HCT116 (cell line): ENCODE measurements around the gene CIC. TPM values are rescaled to one million over a fixed set of nuclear protein-coding genes. Genes with fewer than 3 reads are reported as not detected.

Experiments
- ATAC-seq: fragments of 200-7000 bp; cut with Tn5 transposase; 2 replicates; pipeline ENCODE4 v1.9.1; 2020; ENCODE audit warnings: mild to moderate bottlenecking, moderate library complexity
- BruUV-seq: library from RNA; stranded (reverse); fragments of 400-500 nt; replicated peaks from 2 replicates; lab custom pipeline; 2021; lab: Mats Ljungman, UMichigan
- CTCF ChIA-PET: fragments of 300-600 bp; sonication (Branson Sonifier 250); formaldehyde crosslinking; loops from one replicate; lab custom pipeline; 2021; ENCODE audit warnings: antibody characterized with exemption; lab: Charles Lee
- POLR2A ChIA-PET: fragments of 300-600, 350-600 bp; sonication (Branson Sonifier 250); formaldehyde crosslinking; loops from one replicate; lab custom pipeline; 2021; ENCODE audit warnings: antibody characterized with exemption; lab: Charles Lee
- RAD21 ChIA-PET, 2 experiments: fragments of 300-600 bp; sonication (Branson Sonifier 250); formaldehyde crosslinking; loops; one replicate each; lab custom pipeline; 2023; ENCODE audit warnings: low total read pairs in 2 of 2; ENCODE audit not compliant: uncharacterized antibody in 2 of 2, unreplicated experiment in 2 of 2, low non-redundant PET in 1 of 2; lab: Charles Lee
- DNase-seq: peaks from one replicate; pipeline ENCODE4 v3.0.0-alpha.2; 2010; ENCODE audit warnings: low read depth, low spot score
- H2AFZ ChIP-seq: fragments of 200-600 bp; shearing (Covaris generic), sonication (generic); 2 replicates; pipeline ENCODE4 v1.6.1; 2017; ENCODE audit warnings: low read depth, mixed run types, mixed read lengths, antibody characterized with exemption, low read length; ENCODE audit not compliant: poor library complexity, severe bottlenecking
- H3K27ac ChIP-seq: 2 replicates; pipeline ENCODE4 v1.5.1; 2012; ENCODE audit warnings: low read depth, low read length
- H3K27me3 ChIP-seq: fragments of 200-600 bp; sonication (generic); 2 replicates; pipeline ENCODE4 v1.6.1; 2016; ENCODE audit warnings: mixed run types, low read length, mixed read lengths; ENCODE audit not compliant: insufficient read depth
- H3K36me3 ChIP-seq, 2 experiments: fragments of 200-500 bp in 1 of 2; fragments of 200-600 bp in 1 of 2; sonication (Bioruptor generic) in 1 of 2; sonication (generic) in 1 of 2; 2 replicates each; pipeline versions ENCODE4 v1.5.1 to v1.6.1; 2014 to 2016; ENCODE audit warnings: low read length in 2 of 2, inconsistent platforms in 1 of 2, mixed read lengths in 1 of 2, mixed run types in 1 of 2; ENCODE audit not compliant: insufficient read depth in 2 of 2, control insufficient read depth in 1 of 2
- H3K4me1 ChIP-seq, 2 experiments: fragments of 200-600 bp in 1 of 2; sonication (generic) in 1 of 2; 2 replicates each; pipeline versions ENCODE4 v1.5.1 to v1.6.1; 2012 to 2017; ENCODE audit warnings: low read length in 2 of 2, inconsistent platforms in 1 of 2, mild to moderate bottlenecking in 1 of 2, mixed read lengths in 1 of 2, mixed run types in 1 of 2, moderate library complexity in 1 of 2; ENCODE audit not compliant: insufficient read depth in 2 of 2, control insufficient read depth in 1 of 2
- H3K4me2 ChIP-seq: fragments of 200-600 bp; sonication (generic); 2 replicates; pipeline ENCODE4 v1.6.1; 2017; ENCODE audit warnings: mixed run types, low read length, mixed read lengths
- H3K4me3 ChIP-seq, 2 experiments: fragments of 200-600 bp in 1 of 2; sonication (generic) in 1 of 2; replicated peaks in 1 of 2; 2 replicates each; pipeline ENCODE4 v1.5.1; 2011 to 2016; ENCODE audit warnings: low read length in 2 of 2, control low read depth in 1 of 2, low read depth in 1 of 2, mild to moderate bottlenecking in 1 of 2, mixed read lengths in 1 of 2, mixed run types in 1 of 2
- H3K79me2 ChIP-seq: fragments of 200-600 bp; sonication (generic); 2 replicates; pipeline ENCODE4 v1.6.1; 2017; ENCODE audit warnings: mild to moderate bottlenecking, mixed run types, low read length, moderate library complexity, mixed read lengths; ENCODE audit not compliant: insufficient read depth
- H3K9ac ChIP-seq: fragments of 200-600 bp; sonication (generic); 2 replicates; pipeline ENCODE4 v1.6.1; 2016; ENCODE audit warnings: low read length, mixed read lengths
- H3K9me2 ChIP-seq: fragments of 200-600 bp; sonication (generic), shearing (Covaris generic); 2 replicates; pipeline ENCODE4 v1.6.1; 2017; ENCODE audit warnings: mixed run types, mild to moderate bottlenecking, moderate library complexity; ENCODE audit not compliant: insufficient read depth
- H3K9me3 ChIP-seq, 2 experiments: fragments of 200-500 bp in 1 of 2; fragments of 200-600 bp in 1 of 2; sonication (Bioruptor generic) in 1 of 2; sonication (generic) in 1 of 2; 2 replicates each; pipeline ENCODE4 v1.6.1; 2014 to 2017; ENCODE audit warnings: low read length in 2 of 2, mixed read lengths in 2 of 2, inconsistent platforms in 1 of 2, low read depth in 1 of 2, mild to moderate bottlenecking in 1 of 2, mixed run types in 1 of 2, moderate library complexity in 1 of 2; ENCODE audit not compliant: control insufficient read depth in 1 of 2, insufficient read depth in 1 of 2
- H4K20me1 ChIP-seq: fragments of 200-600 bp; sonication (generic), shearing (Covaris generic); 2 replicates; pipeline ENCODE4 v1.6.1; 2017; ENCODE audit warnings: mixed run types, mild to moderate bottlenecking, moderate library complexity; ENCODE audit not compliant: insufficient read depth
- CEBPB ChIP-seq: IDR thresholded peaks from 2 replicates; pipeline ENCODE4 v1.6.1; 2012; ENCODE audit warnings: low read depth
- ELF1 ChIP-seq: IDR thresholded peaks from 2 replicates; pipeline ENCODE4 v1.6.1; 2012; ENCODE audit warnings: low read depth, borderline replicate concordance
- EZH2phosphoT487 ChIP-seq: fragments of 200-600 bp; IDR thresholded peaks from 2 replicates; pipeline ENCODE4 v1.6.1; 2018; ENCODE audit warnings: antibody characterized with exemption, borderline replicate concordance
- JUND ChIP-seq: IDR thresholded peaks from 2 replicates; pipeline ENCODE4 v1.6.1; 2012
- POLR2A ChIP-seq: IDR thresholded peaks from 2 replicates; pipeline ENCODE4 v1.7.0; 2011; ENCODE audit warnings: borderline replicate concordance; ENCODE audit not compliant: insufficient read depth, insufficient read length; ENCODE audit errors: extremely low read depth
- POLR2AphosphoS5 ChIP-seq: IDR thresholded peaks from 2 replicates; pipeline ENCODE4 v1.6.1; 2011; ENCODE audit warnings: mild to moderate bottlenecking, low read depth, low read length, moderate library complexity
- SIN3A ChIP-seq: IDR thresholded peaks from 2 replicates; pipeline ENCODE4 v1.6.1; 2012; ENCODE audit warnings: low read depth
- SRF ChIP-seq: IDR thresholded peaks from 2 replicates; pipeline ENCODE4 v1.6.1; 2012; ENCODE audit warnings: low read depth
- TCF7L2 ChIP-seq: IDR thresholded peaks from 2 replicates; pipeline ENCODE4 v1.7.0; 2011; ENCODE audit warnings: borderline replicate concordance, inconsistent platforms; ENCODE audit not compliant: insufficient read depth, insufficient read length; ENCODE audit errors: extremely low read depth
- ZFX ChIP-seq: fragments of 450-650 bp; IDR thresholded peaks from 2 replicates; pipeline ENCODE4 v1.6.1; 2017
- ZNF274 ChIP-seq: fragments of 200-500 bp; sonication (Bioruptor generic); IDR thresholded peaks from 2 replicates; pipeline ENCODE4 v1.6.1; 2014; ENCODE audit warnings: mild to moderate bottlenecking, low read depth, low read length, inconsistent platforms
- intact Hi-C: fragments of 100-400 bp; cut with micrococcal nuclease; formaldehyde crosslinking; loops from 2 replicates; pipeline ENCODE4 v1.10.0; 2022
- total RNA-seq: library from RNA; stranded (reverse); gene quantifications from one replicate; pipeline ENCODE4 v1.2.1, GENCODE V29; 2021; ENCODE audit not compliant: unreplicated experiment
- TF ChIP-seq, protein P1 (sequence below): IDR thresholded peaks from 2 replicates; pipeline ENCODE4 v1.6.1; 2012; ENCODE audit warnings: low read depth
- TF ChIP-seq, protein P2 (sequence below): IDR thresholded peaks from 2 replicates; pipeline ENCODE4 v1.6.1; 2011; ENCODE audit warnings: mild to moderate bottlenecking, low read length, moderate library complexity; ENCODE audit not compliant: insufficient replicate concordance; ENCODE audit errors: extremely low read depth

The CIC gene
- total RNA-seq, 1 experiment from 2014 or later = 52.0 TPM

DNA sequence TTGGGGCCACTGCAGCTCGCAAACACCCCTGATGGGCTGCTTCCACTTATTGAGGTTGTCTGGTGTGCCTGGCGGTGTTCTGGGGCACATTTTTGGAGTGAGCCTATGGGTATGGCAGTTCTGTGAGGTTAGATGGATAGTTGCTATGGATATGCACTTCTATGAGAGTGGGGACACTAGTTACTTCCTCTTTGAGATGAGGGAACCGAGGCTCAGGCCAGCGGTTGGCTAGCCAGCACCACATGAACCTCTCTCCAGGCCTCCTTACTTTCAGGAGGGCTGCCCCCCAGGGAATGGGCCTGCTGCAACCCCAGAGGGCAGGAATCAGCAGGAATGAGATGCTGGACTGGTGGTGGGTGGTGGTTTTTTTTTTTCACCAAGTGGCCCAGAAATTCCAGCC, 19.3 kb downstream of the CIC start:
- Histone ChIP-seq H3K27me3 (no peaks in the 10 kb centered on the region), H3K36me3 (peaks cover 12 to 21% of the 10 kb centered on the region in 2 experiments), H3K79me2 (peaks cover 18% of the 10 kb centered on the region; the same call in 1 of the 2 replicates), H3K27ac (no peak overlapping the region), H4K20me1 (no peaks in the 10 kb centered on the region), H2AFZ (no peak overlapping the region), H3K9me3 (no peaks in the 10 kb centered on the region), H3K9me2 (no peaks in the 10 kb centered on the region), H3K9ac (no peak overlapping the region), H3K4me2 (no peak overlapping the region), H3K4me3 (no peak overlapping the region), H3K4me1 (peaks cover 12 to 40% of the 10 kb centered on the region in 2 experiments)
- RAD21 ChIA-PET = interaction anchor here in 1 of 2 experiments (1.4 kb wide), 1 partner anchor 42 kb away, joined by 3 read pairs; no protein-coding TSS in a partner anchor
- ATAC-seq (no peak), DNase-seq (no peak)
- POLR2A ChIA-PET = interaction anchor here (0.6 kb wide), 1 partner anchor 30 kb away, joined by 6 read pairs; no protein-coding TSS in a partner anchor
- CTCF ChIA-PET = interaction anchor here (4.2 kb wide), 1 partner anchor 43 kb away, joined by 17 read pairs; no protein-coding TSS in a partner anchor
- intact Hi-C loops = no loop called here
- BruUV-seq = no TSS peak
- TF ChIP-seq EZH2phosphoT487 (no peak), POLR2AphosphoS5 (no peak), JUND (no peak), SRF (no peak), POLR2A (no peak), ZFX (no peak), ZNF274 (no peak), ELF1 (no peak), CEBPB (no peak), TCF7L2 (no peak), SIN3A (no peak)
- TF ChIP-seq, protein P1, sequence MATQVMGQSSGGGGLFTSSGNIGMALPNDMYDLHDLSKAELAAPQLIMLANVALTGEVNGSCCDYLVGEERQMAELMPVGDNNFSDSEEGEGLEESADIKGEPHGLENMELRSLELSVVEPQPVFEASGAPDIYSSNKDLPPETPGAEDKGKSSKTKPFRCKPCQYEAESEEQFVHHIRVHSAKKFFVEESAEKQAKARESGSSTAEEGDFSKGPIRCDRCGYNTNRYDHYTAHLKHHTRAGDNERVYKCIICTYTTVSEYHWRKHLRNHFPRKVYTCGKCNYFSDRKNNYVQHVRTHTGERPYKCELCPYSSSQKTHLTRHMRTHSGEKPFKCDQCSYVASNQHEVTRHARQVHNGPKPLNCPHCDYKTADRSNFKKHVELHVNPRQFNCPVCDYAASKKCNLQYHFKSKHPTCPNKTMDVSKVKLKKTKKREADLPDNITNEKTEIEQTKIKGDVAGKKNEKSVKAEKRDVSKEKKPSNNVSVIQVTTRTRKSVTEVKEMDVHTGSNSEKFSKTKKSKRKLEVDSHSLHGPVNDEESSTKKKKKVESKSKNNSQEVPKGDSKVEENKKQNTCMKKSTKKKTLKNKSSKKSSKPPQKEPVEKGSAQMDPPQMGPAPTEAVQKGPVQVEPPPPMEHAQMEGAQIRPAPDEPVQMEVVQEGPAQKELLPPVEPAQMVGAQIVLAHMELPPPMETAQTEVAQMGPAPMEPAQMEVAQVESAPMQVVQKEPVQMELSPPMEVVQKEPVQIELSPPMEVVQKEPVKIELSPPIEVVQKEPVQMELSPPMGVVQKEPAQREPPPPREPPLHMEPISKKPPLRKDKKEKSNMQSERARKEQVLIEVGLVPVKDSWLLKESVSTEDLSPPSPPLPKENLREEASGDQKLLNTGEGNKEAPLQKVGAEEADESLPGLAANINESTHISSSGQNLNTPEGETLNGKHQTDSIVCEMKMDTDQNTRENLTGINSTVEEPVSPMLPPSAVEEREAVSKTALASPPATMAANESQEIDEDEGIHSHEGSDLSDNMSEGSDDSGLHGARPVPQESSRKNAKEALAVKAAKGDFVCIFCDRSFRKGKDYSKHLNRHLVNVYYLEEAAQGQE = no peak
- TF ChIP-seq, protein P2, sequence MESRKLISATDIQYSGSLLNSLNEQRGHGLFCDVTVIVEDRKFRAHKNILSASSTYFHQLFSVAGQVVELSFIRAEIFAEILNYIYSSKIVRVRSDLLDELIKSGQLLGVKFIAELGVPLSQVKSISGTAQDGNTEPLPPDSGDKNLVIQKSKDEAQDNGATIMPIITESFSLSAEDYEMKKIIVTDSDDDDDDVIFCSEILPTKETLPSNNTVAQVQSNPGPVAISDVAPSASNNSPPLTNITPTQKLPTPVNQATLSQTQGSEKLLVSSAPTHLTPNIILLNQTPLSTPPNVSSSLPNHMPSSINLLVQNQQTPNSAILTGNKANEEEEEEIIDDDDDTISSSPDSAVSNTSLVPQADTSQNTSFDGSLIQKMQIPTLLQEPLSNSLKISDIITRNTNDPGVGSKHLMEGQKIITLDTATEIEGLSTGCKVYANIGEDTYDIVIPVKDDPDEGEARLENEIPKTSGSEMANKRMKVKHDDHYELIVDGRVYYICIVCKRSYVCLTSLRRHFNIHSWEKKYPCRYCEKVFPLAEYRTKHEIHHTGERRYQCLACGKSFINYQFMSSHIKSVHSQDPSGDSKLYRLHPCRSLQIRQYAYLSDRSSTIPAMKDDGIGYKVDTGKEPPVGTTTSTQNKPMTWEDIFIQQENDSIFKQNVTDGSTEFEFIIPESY = no peak
